HepG2 (cell line): ENCODE data around the gene POLH. TPM values are rescaled to one million over a fixed set of nuclear protein-coding genes. Genes with fewer than 3 reads are reported as not detected.

Experiments used
- ARNTL ChIP-seq: sonication (generic); formaldehyde crosslinking; IDR thresholded peaks from 2 replicates; pipeline ENCODE4 v1.4.0; 2020; ENCODE audit warnings: mild to moderate bottlenecking, missing genetic modification reagents
- CBX2 ChIP-seq, 2 experiments: fragments of 200-600 bp in 1 of 2; sonication (generic); formaldehyde crosslinking in 1 of 2; IDR thresholded peaks; 2 replicates each; pipeline versions ENCODE4 v1.7.0 to v1.8.1; 2018 to 2022; ENCODE audit warnings: low read depth in 2 of 2, low read length in 1 of 2, mild to moderate bottlenecking in 1 of 2, missing genetic modification reagents in 1 of 2
- CHD2 ChIP-seq: IDR thresholded peaks from 2 replicates; pipeline ENCODE4 v1.6.1; 2011; ENCODE audit warnings: low read depth, low read length, improper control_type of control experiment
- FOXA3 ChIP-seq: IDR thresholded peaks from 2 replicates; pipeline ENCODE4 v1.6.1; 2016; ENCODE audit warnings: missing genetic modification reagents, missing compliant biosample characterization
- GFI1 ChIP-seq: sonication (generic); formaldehyde crosslinking; IDR thresholded peaks from 2 replicates; pipeline ENCODE4 v1.5.0; 2020; ENCODE audit warnings: missing genetic modification reagents, mild to moderate bottlenecking, borderline replicate concordance
- HMG20A ChIP-seq: IDR thresholded peaks from 2 replicates; pipeline ENCODE4 v1.6.1; 2016; ENCODE audit warnings: borderline replicate concordance
- JARID2 ChIP-seq: sonication (generic); formaldehyde crosslinking; IDR thresholded peaks from 2 replicates; pipeline ENCODE4 v1.8.1; 2023; ENCODE audit warnings: missing genetic modification reagents, inconsistent platforms; ENCODE audit not compliant: insufficient replicate concordance
- MEF2D ChIP-seq: sonication (generic); formaldehyde crosslinking; IDR thresholded peaks from 2 replicates; pipeline ENCODE4 v1.5.1; 2020; ENCODE audit warnings: mild to moderate bottlenecking, missing genetic modification reagents
- MIER2 ChIP-seq: IDR thresholded peaks from 2 replicates; pipeline ENCODE4 v1.6.1; 2016; ENCODE audit warnings: missing biosample characterization, missing genetic modification reagents
- REXO4 ChIP-seq: sonication (generic); formaldehyde crosslinking; IDR thresholded peaks from 2 replicates; pipeline ENCODE4 v1.8.0; 2022; ENCODE audit warnings: missing genetic modification reagents, mild to moderate bottlenecking, borderline replicate concordance
- SALL1 ChIP-seq: sonication (generic); formaldehyde crosslinking; IDR thresholded peaks from 2 replicates; pipeline ENCODE4 v1.8.0; 2022; ENCODE audit warnings: mild to moderate bottlenecking, missing genetic modification reagents
- SKI ChIP-seq: fragments of 450-650 bp; IDR thresholded peaks from one replicate; pipeline ENCODE4 v1.6.1; 2018; ENCODE audit warnings: mild to moderate bottlenecking; ENCODE audit not compliant: partially characterized antibody
- STAT5B ChIP-seq: sonication (generic); formaldehyde crosslinking; IDR thresholded peaks from 2 replicates; pipeline ENCODE4 v1.4.0; 2020; ENCODE audit warnings: missing genetic modification reagents
- TBP ChIP-seq: sonication (generic); formaldehyde crosslinking; IDR thresholded peaks from 2 replicates; pipeline ENCODE4 v1.5.0; 2020; ENCODE audit warnings: missing genetic modification reagents
- ZBTB7A ChIP-seq: sonication (generic); formaldehyde crosslinking; IDR thresholded peaks from 2 replicates; pipeline ENCODE4 v1.8.0; 2022; ENCODE audit warnings: mild to moderate bottlenecking, missing genetic modification reagents
- ZFP1 ChIP-seq: IDR thresholded peaks from 2 replicates; pipeline ENCODE4 v1.6.1; 2016
- ZNF468 ChIP-seq: sonication (generic); formaldehyde crosslinking; IDR thresholded peaks from 2 replicates; pipeline ENCODE4 v1.8.0; 2022; ENCODE audit warnings: mild to moderate bottlenecking, moderate library complexity, missing genetic modification reagents
- ZZZ3 ChIP-seq: sonication (generic); formaldehyde crosslinking; IDR thresholded peaks from 2 replicates; pipeline ENCODE4 v1.4.0; 2020; ENCODE audit warnings: missing genetic modification reagents, mild to moderate bottlenecking, borderline replicate concordance
- polyA plus RNA-seq, 8 experiments: library from polyadenylated mRNA; depleted of rRNA in 3 of 8; stranded (reverse) in 7 of 8; unstranded in 1 of 8; fragments of >200 nt; fragmentation: Illumina TruSeq in 4 of 8; extraction: Trizol in 4 of 8; gene quantifications; 2 replicates each; pipeline versions ENCODE4 v1.2.1 to v1.2.3, GENCODE V29; 2011 to 2016; ENCODE audit warnings: low read depth in 4 of 8, missing spikeins in 1 of 8, mixed read lengths in 1 of 8; ENCODE audit not compliant: insufficient read depth in 1 of 8
- total RNA-seq, 5 experiments: library from RNA; depleted of rRNA; stranded (reverse); fragments of >200 nt; fragmentation: Illumina TruSeq; extraction: Trizol; gene quantifications; 2 replicates each; pipeline ENCODE4 v1.2.3, GENCODE V29; 2016; ENCODE audit warnings: low read depth in 1 of 5
- TF ChIP-seq, protein P1 (sequence below): sonication (generic); formaldehyde crosslinking; IDR thresholded peaks from 2 replicates; pipeline ENCODE4 v1.5.0; 2020; ENCODE audit warnings: mild to moderate bottlenecking, missing genetic modification reagents
- TF ChIP-seq, protein P2 (sequence below): sonication (generic); formaldehyde crosslinking; conservative IDR thresholded peaks from 2 replicates; pipeline ENCODE4 v1.4.0; 2020; ENCODE audit warnings: missing genetic modification reagents
- TF ChIP-seq, protein P3 (sequence below): IDR thresholded peaks from 2 replicates; pipeline ENCODE4 v1.6.1; 2016; ENCODE audit warnings: low read depth, borderline replicate concordance
- TF ChIP-seq, protein P4 (sequence below): sonication (generic); formaldehyde crosslinking; IDR thresholded peaks from 2 replicates; pipeline ENCODE4 v1.4.0; 2020; ENCODE audit warnings: low read depth, missing genetic modification reagents

POLH gene
- total and polyA plus RNA-seq, 2 of the 13 experiments (the other 11 are each of a cell fraction or from before 2014, with no cell fraction given): 11.6 to 25.0 TPM

DNA sequence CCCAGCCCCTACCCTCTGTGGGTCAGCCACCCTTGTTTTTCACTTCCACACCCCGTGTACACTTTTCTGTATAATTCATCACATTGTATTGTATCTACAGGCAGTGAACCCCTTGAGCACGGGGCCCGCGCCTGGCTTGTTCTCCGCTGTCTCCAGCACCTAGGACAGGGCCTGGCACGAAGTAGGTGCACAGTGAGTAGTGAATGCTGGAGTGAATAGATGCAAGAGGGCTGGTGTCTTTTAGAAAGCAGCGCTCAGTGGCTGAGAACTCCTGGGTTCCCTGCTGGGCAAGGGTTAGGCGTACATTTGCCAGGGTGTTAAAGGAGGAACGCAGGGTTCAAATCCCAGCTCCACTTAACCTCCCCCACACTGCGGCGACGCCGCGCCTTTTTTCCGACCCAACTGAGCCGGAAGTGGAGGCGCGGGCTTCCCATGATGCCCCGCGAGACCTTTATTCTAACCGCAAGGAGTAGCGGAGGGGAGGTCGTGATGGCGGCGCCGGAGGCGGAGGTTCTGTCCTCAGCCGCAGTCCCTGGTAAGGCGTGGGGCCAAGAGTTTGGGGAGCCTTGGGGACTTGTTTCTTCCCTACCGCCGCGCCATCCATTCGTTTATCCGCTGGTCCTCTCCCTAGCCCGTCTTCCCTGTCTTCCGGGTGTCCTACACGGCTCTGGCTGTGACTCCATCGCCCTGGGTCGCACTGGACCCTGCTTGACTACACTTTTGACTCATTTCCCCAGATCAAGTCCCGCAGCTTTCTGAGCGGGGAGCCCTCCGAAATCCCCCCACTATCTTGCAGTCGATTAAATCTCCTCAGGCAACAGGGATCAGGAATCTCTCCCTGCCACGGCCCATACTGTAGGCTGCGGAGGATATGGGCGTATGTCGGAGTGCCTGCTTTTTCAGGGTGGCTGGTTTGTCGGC lies 59.7 kb downstream of the POLH start, which contains the start of gene MAD2L1BP (continued):
- TF ChIP-seq HMG20A (CRISPR knock-in tag) (peak; percentile 29; the same call in 1 of the 2 replicates), ARNTL (CRISPR knock-in tag) (no peak; the same call in 1 of the 2 replicates), REXO4 (CRISPR knock-in tag) (no peak), ZFP1 (CRISPR knock-in tag) (peak; percentile 62; the same call in 1 of the 2 replicates), JARID2 (CRISPR knock-in tag) (peak; percentile 60), MEF2D (CRISPR knock-in tag) (peak; percentile 86), CHD2 (peak; percentile 56; the same call in 1 of the 2 replicates), SALL1 (CRISPR knock-in tag) (peak; percentile 95), STAT5B (peak; percentile 59; the same call in 1 of the 2 replicates), FOXA3 (CRISPR knock-in tag) (peak; percentile 53), TBP (CRISPR knock-in tag) (no peak), SKI (no peak), CBX2 (IDR thresholded peaks at IDR 0.05; ENCODE audit: low read depth, low read length) (no peak), CBX2 (CRISPR knock-in tag; IDR thresholded peaks at IDR 0.05; ENCODE audit: low read depth) (no peak), GFI1 (CRISPR knock-in tag) (peak; percentile 72), ZNF468 (CRISPR knock-in tag) (no peak), ZBTB7A (peak; percentile 85; the same call in 1 of the 2 replicates), MIER2 (CRISPR knock-in tag) (peak; percentile 95), ZZZ3 (CRISPR knock-in tag) (no peak)
- TF ChIP-seq, protein P1, sequence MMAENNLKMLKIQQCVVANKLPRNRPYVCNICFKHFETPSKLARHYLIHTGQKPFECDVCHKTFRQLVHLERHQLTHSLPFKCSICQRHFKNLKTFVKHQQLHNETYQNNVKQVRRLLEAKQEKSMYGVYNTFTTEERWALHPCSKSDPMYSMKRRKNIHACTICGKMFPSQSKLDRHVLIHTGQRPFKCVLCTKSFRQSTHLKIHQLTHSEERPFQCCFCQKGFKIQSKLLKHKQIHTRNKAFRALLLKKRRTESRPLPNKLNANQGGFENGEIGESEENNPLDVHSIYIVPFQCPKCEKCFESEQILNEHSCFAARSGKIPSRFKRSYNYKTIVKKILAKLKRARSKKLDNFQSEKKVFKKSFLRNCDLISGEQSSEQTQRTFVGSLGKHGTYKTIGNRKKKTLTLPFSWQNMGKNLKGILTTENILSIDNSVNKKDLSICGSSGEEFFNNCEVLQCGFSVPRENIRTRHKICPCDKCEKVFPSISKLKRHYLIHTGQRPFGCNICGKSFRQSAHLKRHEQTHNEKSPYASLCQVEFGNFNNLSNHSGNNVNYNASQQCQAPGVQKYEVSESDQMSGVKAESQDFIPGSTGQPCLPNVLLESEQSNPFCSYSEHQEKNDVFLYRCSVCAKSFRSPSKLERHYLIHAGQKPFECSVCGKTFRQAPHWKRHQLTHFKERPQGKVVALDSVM: peak; percentile 86
- TF ChIP-seq, protein P2, sequence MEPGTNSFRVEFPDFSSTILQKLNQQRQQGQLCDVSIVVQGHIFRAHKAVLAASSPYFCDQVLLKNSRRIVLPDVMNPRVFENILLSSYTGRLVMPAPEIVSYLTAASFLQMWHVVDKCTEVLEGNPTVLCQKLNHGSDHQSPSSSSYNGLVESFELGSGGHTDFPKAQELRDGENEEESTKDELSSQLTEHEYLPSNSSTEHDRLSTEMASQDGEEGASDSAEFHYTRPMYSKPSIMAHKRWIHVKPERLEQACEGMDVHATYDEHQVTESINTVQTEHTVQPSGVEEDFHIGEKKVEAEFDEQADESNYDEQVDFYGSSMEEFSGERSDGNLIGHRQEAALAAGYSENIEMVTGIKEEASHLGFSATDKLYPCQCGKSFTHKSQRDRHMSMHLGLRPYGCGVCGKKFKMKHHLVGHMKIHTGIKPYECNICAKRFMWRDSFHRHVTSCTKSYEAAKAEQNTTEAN (CRISPR knock-in tag): peak; percentile 75; the same call in 1 of the 2 replicates
- TF ChIP-seq, protein P3, sequence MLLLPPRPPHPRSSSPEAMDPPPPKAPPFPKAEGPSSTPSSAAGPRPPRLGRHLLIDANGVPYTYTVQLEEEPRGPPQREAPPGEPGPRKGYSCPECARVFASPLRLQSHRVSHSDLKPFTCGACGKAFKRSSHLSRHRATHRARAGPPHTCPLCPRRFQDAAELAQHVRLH (CRISPR knock-in tag): peak; percentile 89; the same call in 1 of the 2 replicates
- TF ChIP-seq, protein P4, sequence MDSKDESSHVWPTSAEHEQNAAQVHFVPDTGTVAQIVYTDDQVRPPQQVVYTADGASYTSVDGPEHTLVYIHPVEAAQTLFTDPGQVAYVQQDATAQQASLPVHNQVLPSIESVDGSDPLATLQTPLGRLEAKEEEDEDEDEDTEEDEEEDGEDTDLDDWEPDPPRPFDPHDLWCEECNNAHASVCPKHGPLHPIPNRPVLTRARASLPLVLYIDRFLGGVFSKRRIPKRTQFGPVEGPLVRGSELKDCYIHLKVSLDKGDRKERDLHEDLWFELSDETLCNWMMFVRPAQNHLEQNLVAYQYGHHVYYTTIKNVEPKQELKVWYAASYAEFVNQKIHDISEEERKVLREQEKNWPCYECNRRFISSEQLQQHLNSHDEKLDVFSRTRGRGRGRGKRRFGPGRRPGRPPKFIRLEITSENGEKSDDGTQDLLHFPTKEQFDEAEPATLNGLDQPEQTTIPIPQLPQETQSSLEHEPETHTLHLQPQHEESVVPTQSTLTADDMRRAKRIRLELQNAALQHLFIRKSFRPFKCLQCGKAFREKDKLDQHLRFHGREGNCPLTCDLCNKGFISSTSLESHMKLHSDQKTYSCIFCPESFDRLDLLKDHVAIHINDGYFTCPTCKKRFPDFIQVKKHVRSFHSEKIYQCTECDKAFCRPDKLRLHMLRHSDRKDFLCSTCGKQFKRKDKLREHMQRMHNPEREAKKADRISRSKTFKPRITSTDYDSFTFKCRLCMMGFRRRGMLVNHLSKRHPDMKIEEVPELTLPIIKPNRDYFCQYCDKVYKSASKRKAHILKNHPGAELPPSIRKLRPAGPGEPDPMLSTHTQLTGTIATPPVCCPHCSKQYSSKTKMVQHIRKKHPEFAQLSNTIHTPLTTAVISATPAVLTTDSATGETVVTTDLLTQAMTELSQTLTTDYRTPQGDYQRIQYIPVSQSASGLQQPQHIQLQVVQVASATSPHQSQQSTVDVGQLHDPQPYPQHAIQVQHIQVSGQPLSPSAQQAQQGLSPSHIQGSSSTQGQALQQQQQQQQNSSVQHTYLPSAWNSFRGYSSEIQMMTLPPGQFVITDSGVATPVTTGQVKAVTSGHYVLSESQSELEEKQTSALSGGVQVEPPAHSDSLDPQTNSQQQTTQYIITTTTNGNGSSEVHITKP (CRISPR knock-in tag): peak; percentile 34; the same call in 1 of the 2 replicates
